Measurements from ENCODE around the gene C5AR1. TPM values are rescaled to one million over a fixed set of nuclear protein-coding genes. Genes with fewer than 3 reads are reported as not detected.
A peak's percentile ranks its signal among the peaks of the same experiment; 100 is the strongest.
"Not testable (repeated sequence)": the region's sequence is repeated elsewhere in the genome, so short reads cannot be mapped to it uniquely, and the experiment has no call there.

The C5AR1 gene
- total RNA-seq, 2 donors from 2014 or later = 5.3 to 11.5 TPM

DNA sequence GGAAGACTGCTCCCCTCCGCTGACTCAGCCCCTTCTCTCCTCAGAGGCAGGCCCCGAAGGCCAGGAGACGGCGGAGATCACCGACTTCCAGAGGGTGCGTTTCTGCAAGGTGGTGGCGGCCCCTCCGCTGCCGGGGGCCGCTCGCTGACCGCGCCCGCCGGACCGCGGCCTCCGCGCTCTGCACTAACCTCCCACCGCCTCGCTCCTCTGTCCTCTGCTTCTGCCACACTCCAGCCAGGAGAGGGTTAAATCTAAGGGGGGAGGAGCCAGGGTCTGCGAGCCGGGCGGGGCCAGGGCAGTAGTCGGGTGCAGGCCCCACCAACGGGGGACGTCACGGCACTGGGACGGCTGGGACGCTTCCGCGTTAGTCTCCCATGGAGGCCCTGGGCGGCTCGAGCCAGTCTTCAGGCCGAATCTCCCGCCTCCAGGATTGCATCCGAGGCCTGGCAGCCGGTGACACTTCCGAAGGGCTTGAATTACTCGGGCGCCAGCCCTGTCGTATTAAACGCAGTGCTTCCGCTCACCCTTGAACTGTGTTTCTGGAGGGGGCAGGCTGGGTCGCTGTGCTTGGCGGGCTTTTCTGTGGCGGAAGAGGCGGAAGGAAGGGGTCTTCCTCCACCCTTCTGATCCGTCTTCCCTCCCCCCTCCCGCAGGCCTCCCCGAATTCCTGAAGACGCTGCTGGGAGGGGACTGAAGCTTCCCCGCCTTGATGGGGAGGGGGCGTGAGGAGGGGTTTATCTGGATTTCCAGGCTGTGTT, 36.2 kb upstream of the C5AR1 start:
- DNase-seq = peak; percentile 97
- Histone ChIP-seq H3K36me3 (no peaks in the 10 kb centered on the region), H3K9me3 (no peaks in the 10 kb centered on the region), H3K9ac (ENCODE audit: low read depth in 2 of 2, low read length in 2 of 2) (peak overlapping the region; percentile 99 to 100), H3K27ac (peak overlapping the region; percentile 93), H3K4me3 (peak overlapping the region; percentile 51), H3K27me3 (no peaks in the 10 kb centered on the region), H3K4me1 (peaks cover 4% of the 10 kb centered on the region)
- TF ChIP-seq CTCF (IDR thresholded peaks at IDR 0.05) = no peak
- intact Hi-C loops (cut with DNase I) = no loop called here

- DNase-seq = peak; percentile 100
- no peaks in the 10 kb centered on the region for H3K27me3 ChIP-seq
- intact Hi-C loops (cut with DNase I) = no loop called here
- no peaks in the 10 kb centered on the region for H3K36me3 ChIP-seq
- no peak for TF ChIP-seq CTCF (IDR thresholded peaks at IDR 0.05)
- H3K4me3 ChIP-seq = peak within 1 kb of the TSS; percentile 65
- peak within 1 kb of the TSS; percentile 99 to 100 for H3K9ac ChIP-seq (ENCODE audit: low read depth in 2 of 2, low read length in 2 of 2)
- H3K4me1 ChIP-seq = peaks cover 4% of the 10 kb centered on the region
- peak within 1 kb of the TSS; percentile 93 for H3K27ac ChIP-seq
- H3K9me3 ChIP-seq = no peaks in the 10 kb centered on the region
These were observed 35.4 kb upstream of the C5AR1 start, which contains the start of gene INAFM1 for GRCh38 chr19:47274071-47274890. Gene INAFM1 (plus strand): TSS chr19:47274885. CDS start chr19:47274920, 35 bp downstream.

GRCh38 chr19:47274891-47275761, 34.5 kb upstream of the C5AR1 start:
- Histone ChIP-seq H3K4me1 (peaks cover 4% of the 10 kb centered on the region), H3K4me3 (peak overlapping the region; percentile 65), H3K27me3 (no peaks in the 10 kb centered on the region), H3K36me3 (no peaks in the 10 kb centered on the region), H3K9ac (ENCODE audit: low read depth in 2 of 2, low read length in 2 of 2) (peak overlapping the region; percentile 55 to 72), H3K27ac (peak overlapping the region; percentile 55), H3K9me3 (no peaks in the 10 kb centered on the region)
- intact Hi-C loops (cut with DNase I) = no loop called here
- TF ChIP-seq CTCF (IDR thresholded peaks at IDR 0.05) = no peak
- DNase-seq = no peak

DNA sequence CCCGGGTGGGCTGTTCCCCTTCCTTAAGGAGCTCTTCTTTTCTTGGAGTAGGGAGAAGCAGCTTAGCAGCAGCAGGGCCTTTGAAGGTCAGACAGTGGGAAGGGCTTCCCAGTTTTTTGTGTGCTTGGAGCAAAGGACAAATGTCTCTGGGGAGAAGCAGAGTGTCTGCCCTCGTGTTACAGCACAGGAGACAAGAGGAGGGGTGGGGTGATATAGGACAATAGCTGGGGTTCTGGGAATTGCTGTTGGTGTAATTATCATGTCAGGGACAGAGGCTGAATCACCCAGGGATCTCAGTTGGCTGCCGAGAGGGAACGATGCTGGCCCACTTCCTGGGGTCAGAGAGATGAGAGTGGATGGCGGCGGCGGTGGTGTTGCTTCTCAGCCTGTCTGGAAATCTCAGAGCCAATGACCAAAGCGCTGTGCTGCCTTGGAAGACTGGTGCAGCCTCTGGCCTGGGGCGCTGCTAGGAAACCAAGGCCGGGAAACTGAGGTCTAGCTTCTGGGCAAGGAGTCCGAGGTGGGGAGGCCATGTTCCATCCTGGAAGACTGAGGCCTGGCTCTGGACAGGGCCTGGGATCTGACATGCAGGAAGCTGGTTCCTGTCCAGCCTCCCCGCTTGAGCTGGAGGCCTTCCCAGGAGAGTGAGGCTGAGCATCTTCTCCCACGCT, 33.7 kb upstream of the C5AR1 start:
- H3K9ac ChIP-seq (ENCODE audit: low read depth in 2 of 2, low read length in 2 of 2) = no peak overlapping the region
- H3K27ac ChIP-seq = peak overlapping the region; percentile 55
- no peaks in the 10 kb centered on the region for H3K27me3 ChIP-seq
- TF ChIP-seq CTCF (IDR thresholded peaks at IDR 0.05) = no peak
- intact Hi-C loops (cut with DNase I) = no loop called here
- no peak overlapping the region for H3K4me3 ChIP-seq
- no peaks in the 10 kb centered on the region for H3K9me3 ChIP-seq
- H3K4me1 ChIP-seq = peaks cover 4% of the 10 kb centered on the region
- DNase-seq = no peak
- H3K36me3 ChIP-seq = no peaks in the 10 kb centered on the region

GRCh38 chr19:47276513-47276912, 33.1 kb upstream of the C5AR1 start:
- DNase-seq; H3K4me1 ChIP-seq; H3K9ac ChIP-seq (ENCODE audit: low read depth in 2 of 2, low read length in 2 of 2); H3K4me3 ChIP-seq; H3K27me3 ChIP-seq; H3K9me3 ChIP-seq; intact Hi-C loops (cut with DNase I); H3K36me3 ChIP-seq: not testable (repeated sequence)
- peak overlapping the region; percentile 32 for H3K27ac ChIP-seq
